HG02870 (cell line): ENCODE results near the gene SCAF4.
"Not testable (repeated sequence)": the region's sequence is repeated elsewhere in the genome, so short reads cannot be mapped to it uniquely, and the experiment has no call there.

Source experiments
- ATAC-seq: cut with Tn5 transposase; IDR thresholded peaks from one replicate; pipeline ENCODE4 v1.9.1; 2021; ENCODE audit warnings: mild to moderate bottlenecking, moderate library complexity; ENCODE audit not compliant: unreplicated experiment

SCAF4 gene

DNA sequence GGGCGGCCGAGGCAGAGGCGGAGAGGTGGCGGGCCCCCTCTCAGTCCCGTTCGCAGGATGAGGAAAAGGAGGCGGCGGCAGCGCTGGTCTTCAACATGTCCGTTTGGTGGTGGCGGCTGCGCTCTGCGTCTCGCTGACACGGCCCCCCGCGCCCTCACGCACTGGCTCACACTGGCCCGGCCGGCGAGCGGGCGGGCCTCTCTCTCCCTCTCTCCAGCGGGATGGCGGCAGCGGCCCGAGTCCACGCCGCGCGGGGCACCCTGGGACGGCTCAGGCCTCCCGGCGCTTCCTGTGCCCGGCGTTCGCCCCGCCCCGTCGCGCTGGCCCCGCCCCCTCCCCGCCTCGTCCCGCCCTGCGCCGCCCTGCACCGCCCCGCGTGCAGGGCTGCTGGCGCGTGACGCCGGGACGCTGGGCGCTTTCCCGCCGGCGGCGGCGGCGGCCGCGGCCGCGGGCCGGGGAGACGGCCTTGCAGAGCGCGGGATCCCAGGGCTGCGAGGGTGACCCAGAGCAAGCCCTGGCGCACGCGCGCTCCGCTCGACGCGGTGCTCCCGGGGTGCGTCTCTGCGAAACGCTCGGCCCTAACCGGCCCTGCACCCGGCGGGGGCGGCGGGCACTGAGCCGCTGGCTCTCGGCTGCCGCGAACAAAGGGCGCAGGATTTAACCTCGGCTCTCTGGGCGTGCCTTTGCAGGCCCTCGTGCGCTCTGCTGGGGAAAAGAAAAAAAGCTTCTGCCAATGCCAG is at the start of gene SCAF4:
Gene SCAF4 (minus strand): TSS at position 262 of the 740 bp plus-strand sequence. CDS start 426 bp downstream, outside the sequence.
- peak; percentile 74 for ATAC-seq

GRCh38 chr21:31780944-31781343 is 49.0 kb upstream of the SCAF4 start:
- no peak for ATAC-seq

DNA sequence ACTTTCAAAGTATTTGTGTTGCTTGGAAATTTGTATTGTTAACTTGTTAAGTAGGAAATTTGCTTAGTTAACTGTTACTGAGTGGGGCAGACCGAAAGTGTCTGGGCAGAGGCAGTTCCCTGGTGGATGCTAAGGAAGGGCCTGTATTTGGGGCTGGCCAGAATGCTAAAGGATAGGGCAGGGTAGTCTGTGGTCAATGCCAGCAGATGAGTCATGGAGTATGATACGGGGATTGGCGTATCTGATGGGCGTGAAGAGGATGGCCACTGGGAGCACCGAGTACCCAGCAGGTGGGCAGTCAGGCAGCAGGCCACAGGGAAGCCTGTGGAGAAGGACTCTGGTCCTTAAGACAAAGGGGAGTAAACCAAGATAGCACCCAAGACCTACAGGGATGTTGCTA is 46.6 kb upstream of the SCAF4 start:
- ATAC-seq: no peak

GRCh38 chr21:31777857-31778256 is 45.9 kb upstream of the SCAF4 start:
- ATAC-seq: no peak

- ATAC-seq: no peak
These were observed 42.1 kb upstream of the SCAF4 start for GRCh38 chr21:31774031-31774430.

DNA sequence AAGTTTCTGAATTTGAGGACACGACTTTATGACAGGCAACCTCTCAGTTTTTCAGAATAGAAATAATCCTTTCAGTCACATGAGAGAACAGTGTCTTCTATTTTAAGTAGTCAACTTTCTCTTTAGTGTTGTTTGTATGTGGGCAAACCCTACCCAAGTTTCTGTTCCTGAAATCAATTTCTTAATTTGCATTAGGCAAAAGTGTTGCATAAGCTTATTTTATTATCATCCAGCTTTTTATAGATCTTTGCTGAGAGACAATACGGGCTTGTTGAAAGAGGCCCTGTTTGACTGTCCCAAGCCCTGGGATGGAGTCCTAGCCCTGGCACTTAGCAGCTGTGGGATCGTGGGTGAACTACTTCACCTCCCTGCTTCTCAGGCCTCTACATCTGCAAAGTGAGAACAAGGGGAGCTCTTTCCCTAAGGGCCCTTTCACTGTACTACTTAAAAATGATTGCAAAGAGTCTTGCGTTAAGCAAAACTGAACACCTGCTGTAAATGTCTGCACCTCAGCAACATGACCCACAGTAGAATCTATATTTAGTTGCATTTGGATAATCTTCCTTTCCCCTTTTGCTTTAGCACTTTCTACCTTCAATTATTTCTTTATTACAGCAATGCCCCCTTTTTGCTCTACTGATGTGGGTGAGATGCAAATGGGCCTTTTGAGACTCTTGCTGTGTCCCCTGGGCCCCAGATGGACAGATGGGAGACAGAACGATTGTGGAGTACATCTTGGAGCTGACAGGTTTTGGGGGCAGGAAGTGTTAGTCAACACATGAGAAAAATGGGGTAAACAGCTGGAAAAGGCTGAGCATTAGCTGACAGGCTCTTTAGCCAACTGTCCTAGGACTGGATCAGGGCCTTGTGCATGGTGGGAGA is 41.0 kb upstream of the SCAF4 start:
- peak; percentile 91 for ATAC-seq

GRCh38 chr21:31771685-31772084 is 39.8 kb upstream of the SCAF4 start:
- no peak for ATAC-seq

- no peak for ATAC-seq
These were observed 36.8 kb upstream of the SCAF4 start for GRCh38 chr21:31768710-31769109.

DNA sequence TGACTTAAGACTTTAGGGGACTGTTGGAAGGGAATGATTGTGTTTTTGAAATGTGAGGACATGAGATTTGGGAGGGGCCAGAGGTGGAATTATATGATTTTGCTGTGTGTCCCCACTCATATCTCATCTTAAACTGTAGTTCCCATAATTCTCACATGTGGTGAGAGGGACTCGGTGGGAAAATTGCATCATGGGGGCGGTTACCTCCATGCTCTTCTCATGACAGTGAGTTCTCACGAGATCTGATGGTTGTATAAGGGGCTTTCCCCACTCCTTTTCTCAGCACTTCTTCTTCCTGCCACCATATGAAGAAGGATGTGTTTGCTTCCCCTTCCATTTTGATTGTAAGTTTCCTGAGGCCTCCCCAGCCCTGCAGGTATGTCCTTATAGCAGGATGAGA is 35.0 kb upstream of the SCAF4 start:
- no peak for ATAC-seq

DNA sequence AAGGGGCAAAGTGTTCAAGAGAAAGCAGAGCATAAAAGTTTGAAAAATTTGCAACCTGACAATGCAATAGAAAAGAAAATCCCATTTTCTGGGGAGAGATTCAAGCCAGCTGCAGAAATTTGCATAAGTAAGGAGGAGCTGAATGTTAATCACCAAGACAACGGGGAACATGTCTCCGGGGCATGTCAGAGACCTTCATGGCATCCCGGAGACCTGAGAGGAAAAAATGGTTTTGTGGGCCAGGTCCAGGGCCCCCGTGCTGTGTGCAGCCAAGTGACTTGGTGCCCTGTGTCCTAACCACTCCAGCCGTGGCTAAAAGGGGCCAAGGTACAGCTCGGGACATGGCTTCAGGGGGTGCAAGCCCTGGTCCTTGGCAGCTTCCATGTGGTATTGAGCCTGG is 33.9 kb upstream of the SCAF4 start:
- ATAC-seq: not testable (repeated sequence)

DNA sequence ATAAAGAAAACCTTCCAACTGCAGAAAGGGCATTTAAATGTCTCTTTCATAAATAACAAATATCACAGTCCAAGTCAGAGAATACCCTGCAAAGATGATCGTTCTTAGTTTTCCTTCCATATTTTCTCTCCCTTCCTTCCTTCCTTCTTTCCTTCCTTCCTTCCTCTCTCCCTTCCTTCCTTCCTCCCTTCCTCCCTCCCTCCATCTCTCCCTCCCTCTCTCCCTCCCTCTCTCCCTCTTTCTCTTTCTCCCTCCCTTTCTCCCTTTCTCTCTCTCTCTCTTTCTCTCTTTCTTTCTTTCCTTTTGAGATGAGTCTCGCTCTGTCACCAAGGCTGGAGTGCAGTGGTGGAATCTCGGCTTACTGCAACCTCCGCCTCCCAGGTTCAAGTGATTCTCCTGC is 29.0 kb upstream of the SCAF4 start:
- ATAC-seq: no peak

- ATAC-seq: no peak
These were observed 24.9 kb upstream of the SCAF4 start for GRCh38 chr21:31756787-31757186.

GRCh38 chr21:31755027-31755426 is 23.1 kb upstream of the SCAF4 start:
- ATAC-seq: no peak

DNA sequence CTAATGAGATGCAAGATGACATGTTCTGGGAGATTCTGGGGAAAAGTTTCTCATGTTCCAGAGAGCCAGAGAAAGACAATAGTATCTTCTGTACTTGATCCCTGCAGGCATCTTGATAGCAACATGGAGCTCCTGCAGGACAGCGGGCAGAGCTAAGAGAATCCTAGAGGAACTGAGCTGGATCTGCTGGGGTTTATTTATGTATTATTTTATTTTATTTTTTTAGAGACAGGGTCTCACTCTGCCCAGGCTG is 22.7 kb upstream of the SCAF4 start:
- ATAC-seq: no peak

GRCh38 chr21:31753949-31754707 is 22.2 kb upstream of the SCAF4 start:
- ATAC-seq: no peak

DNA sequence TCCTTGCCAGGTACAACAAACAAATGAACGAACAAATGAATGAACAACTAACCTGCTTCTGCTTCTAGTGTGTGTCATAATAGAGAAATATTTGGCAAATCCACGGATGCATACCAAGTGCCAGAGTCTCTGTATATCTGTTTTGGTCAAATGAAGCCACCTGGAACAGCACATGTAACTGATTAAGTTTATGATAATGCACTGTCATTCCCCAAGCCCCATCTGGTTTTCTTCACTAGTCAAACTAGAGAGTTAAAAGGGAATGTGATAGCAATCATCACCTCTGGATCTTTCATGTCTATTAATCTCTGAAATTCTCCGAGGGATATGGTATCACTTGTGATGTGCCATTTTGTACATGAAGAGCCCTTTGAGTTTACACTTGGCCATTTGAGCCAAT is 21.0 kb upstream of the SCAF4 start:
- ATAC-seq: no peak

DNA sequence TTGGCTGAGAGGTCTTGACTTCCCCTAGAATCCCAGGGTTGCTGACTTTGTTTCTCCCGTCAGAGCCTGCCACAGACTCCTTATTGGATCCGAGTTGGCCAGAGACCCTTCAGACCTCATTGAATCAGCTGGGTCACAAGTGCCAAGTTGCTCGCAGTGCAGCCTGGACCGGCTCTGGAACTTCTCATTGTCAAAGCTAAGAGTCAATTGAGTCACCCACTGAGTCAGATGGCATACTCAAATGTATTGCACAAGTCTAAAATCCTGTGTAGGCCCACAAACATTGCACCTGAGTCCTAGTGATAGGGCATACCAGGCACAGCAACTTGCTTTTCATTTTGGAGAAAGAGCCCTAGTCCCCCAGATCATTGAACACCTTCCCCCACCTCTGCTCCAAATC is 20.4 kb upstream of the SCAF4 start:
- no peak for ATAC-seq

GRCh38 chr21:31750843-31751242 is 18.9 kb upstream of the SCAF4 start:
- no peak for ATAC-seq

DNA sequence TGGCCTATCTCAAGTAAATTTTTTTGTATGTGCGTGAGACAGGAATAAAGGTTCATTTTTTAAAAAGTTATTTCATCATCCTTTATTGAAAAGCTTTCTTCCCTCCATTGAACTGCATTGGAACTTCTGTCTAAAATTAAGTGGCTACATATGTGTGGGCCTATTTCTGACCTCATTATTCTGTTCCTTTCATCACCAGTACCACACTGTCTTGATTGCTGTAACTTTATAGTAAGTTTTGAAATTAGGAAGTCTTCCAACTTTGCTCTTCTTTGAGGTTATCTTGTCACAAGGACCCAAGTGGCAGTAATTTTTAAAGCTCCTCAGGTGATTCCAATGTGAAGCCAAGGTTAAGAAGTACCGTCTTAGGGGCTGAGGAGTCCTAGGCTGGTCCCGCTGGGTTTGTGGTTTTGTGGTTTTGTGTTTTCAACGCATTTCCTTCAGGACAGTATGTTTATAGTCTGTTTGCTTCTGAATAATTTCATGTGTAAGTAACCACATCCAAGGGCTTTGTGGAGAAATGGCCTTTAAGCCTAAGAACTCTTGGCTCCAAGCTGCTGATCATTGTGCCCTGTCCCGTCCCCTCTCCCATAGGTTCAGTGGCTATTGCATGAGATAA is 12.4 kb upstream of the SCAF4 start:
- ATAC-seq: no peak

DNA sequence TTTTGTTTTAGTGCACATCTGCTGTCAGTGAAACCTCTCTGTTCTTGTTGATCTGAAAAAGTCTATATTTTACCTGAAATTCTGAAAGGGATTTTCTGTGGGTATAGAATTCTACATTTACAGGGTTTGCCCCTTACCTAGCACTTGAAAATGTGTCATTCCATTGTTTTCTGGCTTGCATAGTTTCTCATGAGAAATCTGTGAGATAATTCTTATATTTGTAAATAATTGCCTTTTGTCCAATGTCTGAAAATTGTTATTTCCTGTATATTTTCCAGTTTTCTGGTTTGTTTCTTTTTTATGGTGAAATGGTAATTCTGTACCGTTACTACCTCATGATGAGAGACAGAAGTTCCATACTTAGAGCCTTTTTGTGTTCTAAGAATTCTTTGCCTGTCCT is 11.8 kb upstream of the SCAF4 start:
- ATAC-seq: no peak

- no peak for ATAC-seq
These were observed 9.2 kb upstream of the SCAF4 start for GRCh38 chr21:31741116-31741515.
